ENCODE measurements around the gene MRGPRF. TPM values are rescaled to one million over a fixed set of nuclear protein-coding genes. Genes with fewer than 3 reads are reported as not detected.

The MRGPRF gene
- total and polyA plus RNA-seq, 3 donors from 2014 or later: 10.0 to 21.1 (median 12.2) TPM

DNA sequence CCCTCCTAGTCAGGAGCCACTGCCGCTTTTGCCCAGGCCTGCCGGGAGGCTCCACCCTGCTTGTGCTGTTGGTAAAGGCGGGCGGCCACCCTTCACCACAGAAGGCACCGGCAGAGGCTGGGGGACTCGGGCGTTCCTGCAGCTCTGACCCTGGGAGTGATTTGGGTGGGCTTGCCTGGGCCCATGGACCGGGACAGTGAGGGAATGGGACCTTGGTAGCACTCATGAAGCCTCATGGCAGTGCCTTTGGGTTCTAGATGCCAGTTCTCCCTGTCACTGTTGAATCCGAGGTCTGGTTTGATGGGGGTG lies 40.1 kb upstream of the MRGPRF start:
- TF ChIP-seq, protein P1, sequence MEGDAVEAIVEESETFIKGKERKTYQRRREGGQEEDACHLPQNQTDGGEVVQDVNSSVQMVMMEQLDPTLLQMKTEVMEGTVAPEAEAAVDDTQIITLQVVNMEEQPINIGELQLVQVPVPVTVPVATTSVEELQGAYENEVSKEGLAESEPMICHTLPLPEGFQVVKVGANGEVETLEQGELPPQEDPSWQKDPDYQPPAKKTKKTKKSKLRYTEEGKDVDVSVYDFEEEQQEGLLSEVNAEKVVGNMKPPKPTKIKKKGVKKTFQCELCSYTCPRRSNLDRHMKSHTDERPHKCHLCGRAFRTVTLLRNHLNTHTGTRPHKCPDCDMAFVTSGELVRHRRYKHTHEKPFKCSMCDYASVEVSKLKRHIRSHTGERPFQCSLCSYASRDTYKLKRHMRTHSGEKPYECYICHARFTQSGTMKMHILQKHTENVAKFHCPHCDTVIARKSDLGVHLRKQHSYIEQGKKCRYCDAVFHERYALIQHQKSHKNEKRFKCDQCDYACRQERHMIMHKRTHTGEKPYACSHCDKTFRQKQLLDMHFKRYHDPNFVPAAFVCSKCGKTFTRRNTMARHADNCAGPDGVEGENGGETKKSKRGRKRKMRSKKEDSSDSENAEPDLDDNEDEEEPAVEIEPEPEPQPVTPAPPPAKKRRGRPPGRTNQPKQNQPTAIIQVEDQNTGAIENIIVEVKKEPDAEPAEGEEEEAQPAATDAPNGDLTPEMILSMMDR (IDR thresholded peaks at IDR 0.05): no peak
- no peak for TF ChIP-seq POLR2A (IDR thresholded peaks at IDR 0.05)
- H3K27ac ChIP-seq: no peak overlapping the region
- H3K4me3 ChIP-seq: no peak overlapping the region
- 88% methylated on average over 9 of the region's 9 CpGs; no CpG with 5 or more reads in 1 of the 2 donors for WGBS, 2 donors
- no peak for DNase-seq
- H3K4me1 ChIP-seq: peaks cover 33% of the 10 kb centered on the region
- intact Hi-C loops (cut with DNase I; ENCODE audit: low total_unique reads): no loop called here
- H3K36me3 ChIP-seq (ENCODE audit: low read depth, missing control alignments): no peaks in the 10 kb centered on the region
- H3K27me3 ChIP-seq: no peaks in the 10 kb centered on the region
- no peaks in the 10 kb centered on the region for H3K9me3 ChIP-seq

DNA sequence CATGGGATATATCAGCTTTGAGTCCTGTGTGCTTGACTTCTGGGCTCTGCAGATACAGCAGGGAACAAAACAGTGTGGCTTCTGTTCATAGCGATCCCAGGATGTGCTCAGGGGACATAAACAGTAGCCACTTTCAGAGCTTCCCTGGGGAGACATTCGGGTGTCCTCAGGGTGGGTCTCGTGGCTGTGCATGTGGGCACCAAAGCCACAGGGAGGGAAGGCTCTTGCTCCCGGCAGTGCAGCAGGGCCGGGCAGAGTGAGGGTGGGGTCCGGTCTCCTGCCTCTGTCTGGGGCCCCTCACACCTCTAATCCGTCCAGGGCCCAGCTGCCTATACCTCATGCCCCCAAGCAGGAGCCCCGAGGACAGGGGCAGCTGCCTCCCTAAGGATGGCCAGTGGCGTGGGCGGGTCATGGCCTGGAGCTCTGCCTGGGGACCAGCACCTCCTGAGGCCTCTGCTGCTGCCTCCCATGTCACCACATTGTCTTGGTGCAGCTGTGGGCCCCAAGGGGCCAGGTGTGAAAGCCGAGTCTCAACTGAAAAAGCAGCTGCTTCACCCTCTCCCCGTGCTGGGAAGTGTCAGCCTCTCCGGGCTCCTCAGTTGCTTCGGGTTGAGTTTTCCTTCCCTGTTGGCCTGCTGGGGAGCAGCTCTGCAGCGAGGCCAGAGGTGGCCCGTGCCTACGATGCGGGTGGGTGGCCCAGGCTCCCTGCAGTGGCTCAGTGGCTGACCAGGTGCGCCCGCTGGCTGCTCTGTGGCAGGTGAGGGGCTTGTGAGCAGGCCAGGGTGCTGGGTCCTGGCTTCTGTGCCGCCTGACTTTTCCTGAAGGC lies 39.5 kb upstream of the MRGPRF start:
- Histone ChIP-seq H3K27ac (no peak overlapping the region), H3K4me1 (peaks cover 35% of the 10 kb centered on the region), H3K36me3 (ENCODE audit: low read depth, missing control alignments) (no peaks in the 10 kb centered on the region), H3K27me3 (no peaks in the 10 kb centered on the region), H3K9me3 (no peaks in the 10 kb centered on the region), H3K4me3 (no peak overlapping the region)
- TF ChIP-seq, protein P1 (IDR thresholded peaks at IDR 0.05): no peak
- TF ChIP-seq POLR2A (IDR thresholded peaks at IDR 0.05): no peak
- intact Hi-C loops (cut with DNase I; ENCODE audit: low total_unique reads): no loop called here
- DNase-seq: no peak
- WGBS, 2 donors: 59 to 65% methylated on average over 5 to 21 of the region's 21 CpGs

DNA sequence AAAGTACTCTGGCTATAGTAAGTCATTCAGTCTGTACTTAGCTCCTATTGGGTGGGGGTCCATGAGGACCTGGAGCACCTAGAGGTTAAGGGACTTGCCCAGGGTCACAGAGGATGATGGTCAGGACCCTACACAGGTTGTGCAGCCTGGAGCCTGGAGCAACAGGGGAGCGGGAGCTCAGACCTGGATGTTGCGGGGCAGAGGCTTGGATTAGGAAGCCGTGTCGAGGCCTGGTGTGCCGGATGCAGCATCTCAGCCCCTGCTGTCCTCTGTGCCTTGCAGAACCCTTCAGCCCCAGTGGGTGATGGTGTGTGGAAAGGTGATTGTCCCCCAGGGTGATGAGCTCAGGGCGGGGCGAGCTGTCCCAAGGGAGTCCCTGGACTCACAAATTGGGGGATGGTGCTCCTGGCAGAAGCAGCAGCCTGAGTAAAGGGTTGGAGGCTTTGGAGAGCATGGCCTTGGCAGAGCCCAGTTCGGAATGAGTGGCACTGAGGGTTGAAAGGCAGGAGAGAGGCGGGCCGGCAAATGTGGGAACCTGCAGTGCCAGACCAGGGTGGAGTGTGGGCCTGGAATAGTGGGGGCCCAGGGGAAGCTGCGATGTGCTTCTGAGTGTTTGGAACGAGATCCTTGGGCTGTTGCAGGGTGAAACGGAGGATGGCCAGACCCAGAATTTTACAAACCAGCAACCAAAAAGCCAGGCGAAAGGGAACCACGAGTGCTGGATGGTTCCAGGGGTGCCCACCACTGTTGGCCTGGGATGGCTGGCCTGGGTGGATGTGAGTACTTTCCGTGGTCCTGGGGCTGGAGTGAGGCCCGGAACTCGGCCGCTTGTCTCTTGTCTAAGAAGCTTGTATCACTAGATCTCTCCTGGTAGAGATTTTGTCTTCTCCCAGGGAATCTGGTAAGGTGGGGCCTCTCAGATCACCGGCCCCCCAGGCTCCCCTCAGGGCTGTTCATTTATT lies 38.6 kb upstream of the MRGPRF start:
- Histone ChIP-seq H3K4me3 (no peak overlapping the region), H3K27me3 (no peaks in the 10 kb centered on the region), H3K9me3 (no peaks in the 10 kb centered on the region), H3K27ac (peak overlapping the region; percentile 21 to 75), H3K4me1 (peaks cover 35% of the 10 kb centered on the region), H3K36me3 (ENCODE audit: low read depth, missing control alignments) (no peaks in the 10 kb centered on the region)
- TF ChIP-seq POLR2A (IDR thresholded peaks at IDR 0.05): no peak
- TF ChIP-seq, protein P1 (IDR thresholded peaks at IDR 0.05): no peak
- no peak for DNase-seq
- intact Hi-C loops (cut with DNase I; ENCODE audit: low total_unique reads): no loop called here
- WGBS, 2 donors: 69 to 75% methylated on average over 16 to 20 of the region's 20 CpGs

DNA sequence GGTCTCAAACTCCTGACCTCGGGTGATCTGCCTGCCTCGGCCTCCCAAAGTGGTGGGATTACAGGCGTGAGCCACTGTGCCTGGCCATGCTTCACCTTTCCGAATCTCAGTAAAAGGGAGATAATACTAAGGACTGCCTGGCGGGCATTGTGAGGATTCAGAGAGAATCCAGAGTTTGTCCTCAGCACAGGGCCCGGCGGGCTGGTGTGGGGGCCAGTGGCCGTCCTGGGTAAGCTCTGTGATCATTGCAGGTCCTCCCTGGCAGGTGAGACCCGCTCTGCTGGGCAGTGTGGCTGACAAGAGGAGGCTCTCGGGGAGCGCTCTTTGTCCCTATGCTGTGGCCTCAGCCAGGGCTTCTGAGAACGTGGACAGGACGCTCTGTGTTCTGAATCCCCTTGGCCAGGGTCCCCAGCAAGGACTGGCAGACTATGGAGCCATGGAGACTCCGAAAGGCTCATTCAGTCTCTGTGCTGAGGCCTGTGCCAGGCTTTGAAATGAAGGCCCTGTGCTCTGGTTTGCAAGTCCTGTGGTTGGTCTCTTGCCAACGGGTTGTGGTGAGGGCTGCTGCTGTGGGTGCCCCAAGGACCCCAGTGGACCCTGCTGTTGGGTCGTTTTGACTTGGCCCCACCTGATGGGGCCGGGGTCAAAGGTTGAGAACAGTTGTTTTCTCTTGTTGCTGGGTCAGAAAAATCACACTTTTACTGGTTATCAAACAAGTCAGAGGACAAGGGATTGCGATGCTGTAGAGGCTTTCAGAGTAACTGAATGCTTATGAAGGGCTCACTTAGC lies 37.7 kb upstream of the MRGPRF start:
- no peaks in the 10 kb centered on the region for H3K27me3 ChIP-seq
- H3K27ac ChIP-seq: peak overlapping the region; percentile 21 to 75
- H3K36me3 ChIP-seq (ENCODE audit: low read depth, missing control alignments): no peaks in the 10 kb centered on the region
- H3K4me3 ChIP-seq: no peak overlapping the region
- no peak for TF ChIP-seq POLR2A (IDR thresholded peaks at IDR 0.05)
- TF ChIP-seq, protein P1 (IDR thresholded peaks at IDR 0.05): no peak
- intact Hi-C loops (cut with DNase I; ENCODE audit: low total_unique reads): no loop called here
- no peak for DNase-seq
- H3K4me1 ChIP-seq: peaks cover 35% of the 10 kb centered on the region
- WGBS, 2 donors: 63 to 67% methylated on average over 15 to 18 of the region's 18 CpGs
- H3K9me3 ChIP-seq: no peaks in the 10 kb centered on the region
